ENCODE measurements around the gene CSNK1D. TPM values are rescaled to one million over a fixed set of nuclear protein-coding genes. Genes with fewer than 3 reads are reported as not detected.

Gene CSNK1D
- total RNA-seq, 1 experiment from 2014 or later, result 234 TPM

DNA sequence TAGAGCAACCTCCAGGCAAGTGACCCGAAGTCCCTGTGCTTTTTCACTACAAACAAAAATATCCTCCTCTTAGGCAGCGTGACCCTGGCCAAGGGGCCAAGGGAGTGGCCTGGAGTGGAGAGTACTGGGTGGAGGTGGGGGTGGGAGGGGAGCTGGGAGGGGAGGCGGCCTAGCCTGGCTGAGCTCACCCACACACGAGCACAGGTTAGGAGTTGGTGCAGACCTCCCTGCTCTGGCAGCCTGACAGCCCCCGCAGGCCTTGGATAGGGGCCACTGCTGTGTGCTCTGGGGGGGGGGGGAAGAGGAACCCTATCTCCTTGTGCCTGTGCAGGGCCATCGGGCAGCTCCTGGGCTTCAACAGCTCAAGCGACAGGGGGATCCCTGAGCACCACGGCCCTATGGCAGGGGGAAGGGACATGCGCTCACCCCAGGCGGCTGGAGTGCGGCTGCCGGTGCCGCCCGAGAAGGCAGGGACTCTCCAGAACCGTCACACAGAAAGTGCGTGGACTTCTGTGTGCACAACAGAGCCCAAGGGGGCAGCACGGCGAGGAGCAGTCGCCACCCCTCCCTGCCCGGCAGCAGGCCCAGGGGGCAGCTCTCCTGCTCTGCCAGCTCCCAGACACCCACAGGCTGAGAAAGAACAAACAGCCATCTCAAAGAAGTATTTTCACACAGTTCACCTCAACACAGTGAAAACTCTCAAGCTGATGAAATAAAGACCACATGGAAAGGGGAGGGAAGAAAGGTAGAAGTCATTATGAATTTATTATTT, 31.4 kb downstream of the CSNK1D start:
- ChIA-PET POLR2A (interaction anchor here (0.6 to 1.2 kb wide), 5 partner anchors 13 to 144 kb away, joined by 4 to 5 read pairs (median 4); no protein-coding TSS in a partner anchor), CTCF (interaction anchor here (0.6 to 1.1 kb wide), 4 partner anchors 17 to 37 kb away, joined by 3 to 11 read pairs (median 3); no protein-coding TSS in a partner anchor)
- Histone ChIP-seq H3K27me3 (ENCODE audit: control insufficient read depth, insufficient read depth, low read length) (no peaks in the 10 kb centered on the region), H3K36me3 (ENCODE audit: control insufficient read depth, insufficient read depth, low read length) (peaks cover 2% of the 10 kb centered on the region), H3K4me3 (ENCODE audit: low read depth in 2 of 2, low read length in 2 of 2) (peak overlapping the region in 1 of 2 experiments; percentile 10; a peak in 2 of 4 replicates), H3K4me1 (ENCODE audit: control insufficient read depth, insufficient read depth, low read length) (peaks cover 89% of the 10 kb centered on the region), H3K27ac (ENCODE audit: low read length) (peak overlapping the region; percentile 95), H3K9me3 (ENCODE audit: control insufficient read depth, insufficient read depth, low read depth, low read length) (no peaks in the 10 kb centered on the region)
- no peak for DNase-seq (ENCODE audit: low read depth, low spot score)
- intact Hi-C loops (cut with micrococcal nuclease; ENCODE audit: unreplicated experiment) (loop anchor here (5.0 kb wide), 2 partner anchors 80 to 95 kb away; no protein-coding TSS in a partner anchor), in situ Hi-C loops (cut with HindIII; ENCODE audit: low pct_unique_long_range_greater_than_20kb, low sequenced_read_pairs) (no loop called here)
- TF ChIP-seq TCF7L2 (IDR thresholded peaks at IDR 0.05; ENCODE audit: low read depth, low read length) (no peak), SIN3A (IDR thresholded peaks at IDR 0.05; ENCODE audit: borderline replicate concordance, insufficient read depth, low read depth, low read length) (0 out of 2 replicates have a peak, but pooled peaks have one; percentile 41), REST (IDR thresholded peaks at IDR 0.05; ENCODE audit: insufficient read depth in 1 of 2, low read depth in 2 of 2, low read length in 1 of 2) (0 out of 4 replicates have a peak, but pooled peaks of 1 of the 2 experiments have one; percentile 35), POLR2AphosphoS5 (IDR thresholded peaks at IDR 0.05; ENCODE audit: low read depth, low read length) (peak; percentile 22; the same call in 1 of the 2 replicates)
- TF ChIP-seq, protein P1, sequence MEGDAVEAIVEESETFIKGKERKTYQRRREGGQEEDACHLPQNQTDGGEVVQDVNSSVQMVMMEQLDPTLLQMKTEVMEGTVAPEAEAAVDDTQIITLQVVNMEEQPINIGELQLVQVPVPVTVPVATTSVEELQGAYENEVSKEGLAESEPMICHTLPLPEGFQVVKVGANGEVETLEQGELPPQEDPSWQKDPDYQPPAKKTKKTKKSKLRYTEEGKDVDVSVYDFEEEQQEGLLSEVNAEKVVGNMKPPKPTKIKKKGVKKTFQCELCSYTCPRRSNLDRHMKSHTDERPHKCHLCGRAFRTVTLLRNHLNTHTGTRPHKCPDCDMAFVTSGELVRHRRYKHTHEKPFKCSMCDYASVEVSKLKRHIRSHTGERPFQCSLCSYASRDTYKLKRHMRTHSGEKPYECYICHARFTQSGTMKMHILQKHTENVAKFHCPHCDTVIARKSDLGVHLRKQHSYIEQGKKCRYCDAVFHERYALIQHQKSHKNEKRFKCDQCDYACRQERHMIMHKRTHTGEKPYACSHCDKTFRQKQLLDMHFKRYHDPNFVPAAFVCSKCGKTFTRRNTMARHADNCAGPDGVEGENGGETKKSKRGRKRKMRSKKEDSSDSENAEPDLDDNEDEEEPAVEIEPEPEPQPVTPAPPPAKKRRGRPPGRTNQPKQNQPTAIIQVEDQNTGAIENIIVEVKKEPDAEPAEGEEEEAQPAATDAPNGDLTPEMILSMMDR (IDR thresholded peaks at IDR 0.05), result peak; percentile 16; the same call in 1 of the 2 replicates
- peak; percentile 23 for ATAC-seq
- no TSS peak for BruUV-seq (replicated peaks)

GRCh38 chr17:82241183-82241925, 32.1 kb downstream of the CSNK1D start:
- CTCF ChIA-PET, result interaction anchor here (0.6 to 1.1 kb wide), 3 partner anchors 16 to 36 kb away, joined by 3 to 11 read pairs (median 3); no protein-coding TSS in a partner anchor
- no TSS peak for BruUV-seq (replicated peaks)
- Histone ChIP-seq H3K27me3 (ENCODE audit: control insufficient read depth, insufficient read depth, low read length) (no peaks in the 10 kb centered on the region), H3K4me3 (ENCODE audit: low read depth in 2 of 2, low read length in 2 of 2) (no peak overlapping the region), H3K27ac (ENCODE audit: low read length) (peak overlapping the region; percentile 94), H3K9me3 (ENCODE audit: control insufficient read depth, insufficient read depth, low read depth, low read length) (no peaks in the 10 kb centered on the region), H3K36me3 (ENCODE audit: control insufficient read depth, insufficient read depth, low read length) (peaks cover 2% of the 10 kb centered on the region), H3K4me1 (ENCODE audit: control insufficient read depth, insufficient read depth, low read length) (peaks cover 89% of the 10 kb centered on the region)
- in situ Hi-C loops (cut with HindIII; ENCODE audit: low pct_unique_long_range_greater_than_20kb, low sequenced_read_pairs) (no loop called here), intact Hi-C loops (cut with micrococcal nuclease; ENCODE audit: unreplicated experiment) (loop anchor here (5.0 kb wide), 2 partner anchors 81 to 96 kb away; no protein-coding TSS in a partner anchor)
- POLR2A ChIA-PET, result interaction anchor here (0.5 to 1.2 kb wide), 5 partner anchors 12 to 315 kb away, joined by 4 to 7 read pairs (median 4); no protein-coding TSS in a partner anchor
- DNase-seq (ENCODE audit: low read depth, low spot score), result no peak
- ATAC-seq, result peak; percentile 28
- peak; percentile 70 for TF ChIP-seq SIN3A (IDR thresholded peaks at IDR 0.05; ENCODE audit: borderline replicate concordance, insufficient read depth, low read depth, low read length)
- no peak for TF ChIP-seq REST (IDR thresholded peaks at IDR 0.05; ENCODE audit: insufficient read depth in 1 of 2, low read depth in 2 of 2, low read length in 1 of 2)
- peak; percentile 57; the same call in 1 of the 2 replicates for TF ChIP-seq POLR2AphosphoS5 (IDR thresholded peaks at IDR 0.05; ENCODE audit: low read depth, low read length)

Data from Panc1 (cell line).